CD14-positive monocyte (primary cell): ENCODE results near the gene FOXN1. TPM values are rescaled to one million over a fixed set of nuclear protein-coding genes. Genes with fewer than 3 reads are reported as not detected.
A peak's percentile ranks its signal among the peaks of the same experiment; 100 is the strongest.

Experiments
- DNase-seq, 3 donors: peaks; one replicate each; pipeline ENCODE4 v3.0.0-alpha.2; 2011 to 2022
- H2AFZ ChIP-seq: 2 replicates; pipeline ENCODE4 v1.6.0; 2012; ENCODE audit warnings: mild to moderate bottlenecking, low read depth, low read length, inconsistent platforms; ENCODE audit not compliant: insufficient read depth, poor library complexity, severe bottlenecking
- H3K27ac ChIP-seq, 2 donors: 1 replicate in 1 of 2; 2 replicates in 1 of 2; pipeline ENCODE4 v1.5.1; 2012 to 2013; ENCODE audit warnings: low read length in 2 of 2, control low read depth in 1 of 2, inconsistent platforms in 1 of 2, low read depth in 1 of 2, mild to moderate bottlenecking in 1 of 2
- H3K27me3 ChIP-seq, 2 donors: one replicate each; pipeline versions ENCODE4 v1.6.0 to v1.6.1; 2011 to 2013; ENCODE audit warnings: low read length in 2 of 2; ENCODE audit not compliant: control insufficient read depth in 2 of 2, insufficient read depth in 2 of 2
- H3K36me3 ChIP-seq, 2 donors: replicated peaks in 1 of 2; 1 replicate in 1 of 2; 2 replicates in 1 of 2; pipeline versions ENCODE4 v1.5.1 to v1.6.1; 2012 to 2013; ENCODE audit warnings: low read length in 2 of 2, control low read depth in 1 of 2, inconsistent platforms in 1 of 2, mild to moderate bottlenecking in 1 of 2; ENCODE audit not compliant: insufficient read depth in 2 of 2, control insufficient read depth in 1 of 2
- H3K4me1 ChIP-seq, 2 donors: 1 replicate in 1 of 2; 2 replicates in 1 of 2; pipeline versions ENCODE4 v1.5.1 to v1.6.1; 2012 to 2013; ENCODE audit warnings: low read length in 2 of 2, control low read depth in 1 of 2, inconsistent platforms in 1 of 2, mild to moderate bottlenecking in 1 of 2, moderate library complexity in 1 of 2; ENCODE audit not compliant: insufficient read depth in 2 of 2, control insufficient read depth in 1 of 2
- H3K4me2 ChIP-seq: replicated peaks from 2 replicates; pipeline ENCODE3; 2012; ENCODE audit warnings: low read length, moderate library complexity, mild to moderate bottlenecking; ENCODE audit not compliant: poor library complexity, severe bottlenecking; ENCODE audit errors: extremely low read depth
- H3K4me3 ChIP-seq, 3 experiments: fragments of 200-600 bp in 1 of 3; sonication (generic) in 1 of 3; replicated peaks in 1 of 3; 1 replicate in 2 of 3; 2 replicates in 1 of 3; pipeline ENCODE4 v1.5.1; 2011 to 2013; ENCODE audit warnings: low read length in 3 of 3, mild to moderate bottlenecking in 3 of 3, control low read depth in 2 of 3, low read depth in 2 of 3, inconsistent platforms in 1 of 3, moderate library complexity in 1 of 3
- H3K79me2 ChIP-seq: 2 replicates; pipeline ENCODE4 v1.6.0; 2012; ENCODE audit warnings: mild to moderate bottlenecking, control low read depth, inconsistent platforms, low read length, moderate library complexity; ENCODE audit not compliant: insufficient read depth
- H3K9ac ChIP-seq: 2 replicates; pipeline ENCODE4 v1.6.0; 2017; ENCODE audit warnings: low read length, mild to moderate bottlenecking; ENCODE audit not compliant: insufficient read depth, poor library complexity, severe bottlenecking
- H3K9me3 ChIP-seq, 2 donors: replicated peaks in 1 of 2; 1 replicate in 1 of 2; 2 replicates in 1 of 2; pipeline versions ENCODE4 v1.5.1 to v1.6.1; 2012 to 2013; ENCODE audit warnings: low read length in 2 of 2, control low read depth in 1 of 2; ENCODE audit not compliant: control insufficient read depth in 1 of 2, insufficient read depth in 1 of 2
- H4K20me1 ChIP-seq: 2 replicates; pipeline ENCODE4 v1.6.0; 2012; ENCODE audit warnings: mild to moderate bottlenecking, low read length, control low read depth, moderate library complexity; ENCODE audit not compliant: insufficient read depth
- H3K27ac Mint-ChIP-seq, 7 donors: one replicate each; pipeline ENCODE4 v1.8.0; 2020; ENCODE audit warnings: mild to moderate bottlenecking in 7 of 7, mixed read lengths in 7 of 7, moderate library complexity in 6 of 7, inconsistent platforms in 2 of 7
- H3K27me3 Mint-ChIP-seq, 3 donors: one replicate each; pipeline ENCODE4 v1.8.0; 2021 to 2022; ENCODE audit warnings: low read depth in 3 of 3, mild to moderate bottlenecking in 3 of 3, mixed read lengths in 3 of 3, moderate library complexity in 3 of 3, inconsistent platforms in 1 of 3
- H3K36me3 Mint-ChIP-seq, 2 donors: one replicate each; pipeline ENCODE4 v1.8.0; 2020; ENCODE audit warnings: mixed read lengths in 2 of 2, inconsistent platforms in 1 of 2, mild to moderate bottlenecking in 1 of 2
- H3K4me1 Mint-ChIP-seq: one replicate; pipeline ENCODE4 v1.8.0; 2020; ENCODE audit warnings: mild to moderate bottlenecking, mixed read lengths
- H3K4me3 Mint-ChIP-seq, 2 donors: one replicate each; pipeline ENCODE4 v1.8.0; 2020; ENCODE audit warnings: mild to moderate bottlenecking in 2 of 2, mixed read lengths in 2 of 2, moderate library complexity in 1 of 2
- H3K9me3 Mint-ChIP-seq, 7 donors: one replicate each; pipeline ENCODE4 v1.8.0; 2020 to 2022; ENCODE audit warnings: mixed read lengths in 7 of 7, mild to moderate bottlenecking in 6 of 7, moderate library complexity in 6 of 7, inconsistent platforms in 2 of 7
- WGBS: methylation state at CpG from one replicate; pipeline ENCODE4 v1.1.5; 2013; ENCODE audit warnings: missing lambda C conversion rate; ENCODE audit not compliant: insufficient coverage; 5-methylcytosine and 5-hydroxymethylcytosine counted together
- intact Hi-C, 2 donors: fragments of 100-400 bp; cut with micrococcal nuclease; formaldehyde crosslinking; loops; one replicate each; pipeline versions ENCODE4 v1.15.0 to v1.15.1; 2023
- polyA plus RNA-seq, 3 donors: library from polyadenylated mRNA; depleted of rRNA in 1 of 3; unstranded in 2 of 3; stranded (reverse) in 1 of 3; fragments of 300-500 nt in 2 of 3; fragments of >200 nt in 1 of 3; fragmentation: Illumina TruSeq in 2 of 3; gene quantifications; 1 replicate in 2 of 3; 2 replicates in 1 of 3; pipeline ENCODE4 v1.2.3, GENCODE V29; 2012 to 2021
- TF ChIP-seq, protein P1 (sequence below): fragments of 200-600 bp; IDR thresholded peaks from one replicate; pipeline ENCODE4 v1.8.0; 2022; ENCODE audit warnings: antibody characterized with exemption, mild to moderate bottlenecking

The FOXN1 gene
- polyA plus RNA-seq, 3 donors, result not detected

DNA sequence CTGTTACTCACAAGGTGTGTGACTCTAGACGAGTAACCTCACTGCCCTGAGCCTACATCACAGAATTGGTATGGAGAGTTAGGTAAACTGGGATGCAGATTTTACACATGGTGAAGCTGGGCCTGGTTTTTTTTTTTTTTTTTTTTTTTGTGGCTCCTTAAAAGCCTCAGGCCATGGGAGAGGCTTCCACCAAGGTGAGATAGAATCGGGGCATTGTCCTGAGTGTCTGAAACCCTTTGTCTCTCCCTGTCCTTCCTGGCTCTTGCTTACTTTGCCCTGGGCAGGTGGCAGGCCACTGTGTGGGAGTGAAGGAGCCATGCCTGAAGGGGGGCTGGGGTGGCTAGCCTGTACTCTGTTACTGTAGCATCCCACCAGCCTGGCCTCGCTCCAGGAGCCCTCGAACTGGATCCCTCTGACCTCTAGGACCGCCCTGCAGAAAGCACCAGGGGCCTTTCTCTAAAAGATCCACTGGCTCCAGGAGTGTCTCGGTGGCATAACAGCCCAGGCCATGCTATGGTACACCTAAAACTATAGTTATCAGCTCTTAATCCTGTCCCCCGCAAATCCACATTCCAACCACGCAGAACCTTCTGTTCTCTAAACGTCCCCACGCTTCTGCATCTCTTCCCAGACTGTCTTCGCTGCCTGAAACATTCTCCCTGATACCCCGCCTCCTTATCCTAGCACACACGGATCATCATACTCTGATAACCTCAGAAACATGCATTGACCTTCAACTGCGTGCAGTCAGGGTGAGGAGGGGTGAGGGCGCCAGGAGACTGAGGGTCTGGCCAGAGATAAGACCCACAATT is 34.4 kb upstream of the FOXN1 start:
- H3K36me3 ChIP-seq, result no peaks in the 10 kb centered on the region
- DNase-seq, result no peak
- H3K4me1 Mint-ChIP-seq, result peaks cover 76% of the 10 kb centered on the region
- no peaks in the 10 kb centered on the region for H3K9me3 ChIP-seq
- TF ChIP-seq, protein P1, sequence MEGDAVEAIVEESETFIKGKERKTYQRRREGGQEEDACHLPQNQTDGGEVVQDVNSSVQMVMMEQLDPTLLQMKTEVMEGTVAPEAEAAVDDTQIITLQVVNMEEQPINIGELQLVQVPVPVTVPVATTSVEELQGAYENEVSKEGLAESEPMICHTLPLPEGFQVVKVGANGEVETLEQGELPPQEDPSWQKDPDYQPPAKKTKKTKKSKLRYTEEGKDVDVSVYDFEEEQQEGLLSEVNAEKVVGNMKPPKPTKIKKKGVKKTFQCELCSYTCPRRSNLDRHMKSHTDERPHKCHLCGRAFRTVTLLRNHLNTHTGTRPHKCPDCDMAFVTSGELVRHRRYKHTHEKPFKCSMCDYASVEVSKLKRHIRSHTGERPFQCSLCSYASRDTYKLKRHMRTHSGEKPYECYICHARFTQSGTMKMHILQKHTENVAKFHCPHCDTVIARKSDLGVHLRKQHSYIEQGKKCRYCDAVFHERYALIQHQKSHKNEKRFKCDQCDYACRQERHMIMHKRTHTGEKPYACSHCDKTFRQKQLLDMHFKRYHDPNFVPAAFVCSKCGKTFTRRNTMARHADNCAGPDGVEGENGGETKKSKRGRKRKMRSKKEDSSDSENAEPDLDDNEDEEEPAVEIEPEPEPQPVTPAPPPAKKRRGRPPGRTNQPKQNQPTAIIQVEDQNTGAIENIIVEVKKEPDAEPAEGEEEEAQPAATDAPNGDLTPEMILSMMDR, result no peak
- 98% methylated on average over 13 of the region's 15 CpGs for WGBS
- intact Hi-C loops, result no loop called here
- H3K4me1 ChIP-seq, result peaks cover 57 to 64% of the 10 kb centered on the region in 2 donors
- H3K9me3 Mint-ChIP-seq, result no peaks in the 10 kb centered on the region
- H2AFZ ChIP-seq, result no peak overlapping the region
- no peak overlapping the region for H3K4me2 ChIP-seq
- H3K27ac Mint-ChIP-seq, result peak overlapping the region in 1 of 7 donors; percentile 51
- no peak overlapping the region for H3K4me3 Mint-ChIP-seq
- H3K4me3 ChIP-seq, result no peak overlapping the region
- no peaks in the 10 kb centered on the region for H3K79me2 ChIP-seq
- H3K27ac ChIP-seq, result no peak overlapping the region
- no peaks in the 10 kb centered on the region for H4K20me1 ChIP-seq
- no peak overlapping the region for H3K9ac ChIP-seq
- H3K27me3 Mint-ChIP-seq, result peaks cover 0 to 7% (median 0%) of the 10 kb centered on the region in 3 donors
- H3K36me3 Mint-ChIP-seq, result no peaks in the 10 kb centered on the region
- no peaks in the 10 kb centered on the region for H3K27me3 ChIP-seq

GRCh38 chr17:28472871-28473497 is 33.2 kb upstream of the FOXN1 start:
- H3K79me2 ChIP-seq, result no peaks in the 10 kb centered on the region
- H3K4me2 ChIP-seq, result no peak overlapping the region
- no peak overlapping the region for H2AFZ ChIP-seq
- DNase-seq, result no peak
- peaks cover 45 to 53% of the 10 kb centered on the region in 2 donors for H3K4me1 ChIP-seq
- Mint-ChIP-seq H3K27ac (no peak overlapping the region), H3K9me3 (no peaks in the 10 kb centered on the region), H3K4me3 (no peak overlapping the region), H3K36me3 (no peaks in the 10 kb centered on the region), H3K4me1 (peaks cover 65% of the 10 kb centered on the region), H3K27me3 (peaks cover 0 to 7% (median 0%) of the 10 kb centered on the region in 3 donors)
- H4K20me1 ChIP-seq, result no peaks in the 10 kb centered on the region
- H3K27me3 ChIP-seq, result no peaks in the 10 kb centered on the region
- no peak overlapping the region for H3K9ac ChIP-seq
- 67% methylated on average over 3 of the region's 7 CpGs for WGBS
- no peaks in the 10 kb centered on the region for H3K9me3 ChIP-seq
- no peak overlapping the region for H3K4me3 ChIP-seq
- TF ChIP-seq, protein P1, result no peak
- no peaks in the 10 kb centered on the region for H3K36me3 ChIP-seq
- no peak overlapping the region for H3K27ac ChIP-seq
- intact Hi-C loops, result no loop called here
